Measurements from ENCODE around the gene ATP6V1G1. TPM values are rescaled to one million over a fixed set of nuclear protein-coding genes. Genes with fewer than 3 reads are reported as not detected.
"Not testable (repeated sequence)": the region's sequence is repeated elsewhere in the genome, so short reads cannot be mapped to it uniquely, and the experiment has no call there.

The ATP6V1G1 gene
- total RNA-seq, 6 donors from 2014 or later, result 93.2 to 182 (median 133) TPM

- TF ChIP-seq POLR2A (IDR thresholded peaks at IDR 0.05) (no peak), CTCF (IDR thresholded peaks at IDR 0.05) (no peak), EP300 (IDR thresholded peaks at IDR 0.05) (no peak), POLR2AphosphoS5 (IDR thresholded peaks at IDR 0.05) (no peak)
- peak overlapping the region in 1 of 4 donors; percentile 4 for H3K4me3 ChIP-seq
- ATAC-seq (ENCODE audit: low FRiP score in 2 of 2) (no peak), DNase-seq (no peak)
- 25 to 40% methylated on average over 1 of the region's 1 CpG for WGBS, 2 donors
- H3K27ac ChIP-seq, result peak overlapping the region in 3 of 4 donors; percentile 28 to 65 (median 48)
- peaks cover 45 to 50% (median 47%) of the 10 kb centered on the region in 4 donors for H3K4me1 ChIP-seq
- H3K36me3 ChIP-seq, result peaks cover 10 to 44% (median 31%) of the 10 kb centered on the region in 4 donors
- no peaks in the 10 kb centered on the region for H3K27me3 ChIP-seq
- H3K9me3 ChIP-seq, result no peaks in the 10 kb centered on the region
These were observed 4.3 kb downstream of the ATP6V1G1 start for GRCh38 chr9:114591849-114592248.

- Histone ChIP-seq H3K27me3 (no peaks in the 10 kb centered on the region), H3K9me3 (no peaks in the 10 kb centered on the region), H3K36me3 (peaks cover 12 to 46% (median 32%) of the 10 kb centered on the region in 4 donors), H3K27ac (peak overlapping the region; percentile 16 to 65 (median 38)), H3K4me1 (peaks cover 45 to 50% (median 45%) of the 10 kb centered on the region in 4 donors), H3K4me3 (peak overlapping the region in 1 of 4 donors; percentile 4)
- 21 to 31% methylated on average over 6 of the region's 6 CpGs for WGBS, 2 donors
- peak in 1 of 2 donors; percentile 28 for DNase-seq
- ATAC-seq (ENCODE audit: low FRiP score in 2 of 2), result no peak
- TF ChIP-seq EP300 (IDR thresholded peaks at IDR 0.05), result no peak
- TF ChIP-seq POLR2AphosphoS5 (IDR thresholded peaks at IDR 0.05), result no peak
- peak in 4 of 6 experiments; percentile 9 to 31 (median 22) for TF ChIP-seq CTCF (IDR thresholded peaks at IDR 0.05)
- TF ChIP-seq POLR2A (IDR thresholded peaks at IDR 0.05), result no peak
These were observed 4.8 kb downstream of the ATP6V1G1 start for GRCh38 chr9:114592356-114592755.

GRCh38 chr9:114594136-114594535, 6.6 kb downstream of the ATP6V1G1 start:
- Histone ChIP-seq H3K4me1 (peaks cover 37 to 42% (median 38%) of the 10 kb centered on the region in 4 donors), H3K4me3 (no peak overlapping the region), H3K27me3 (no peaks in the 10 kb centered on the region), H3K27ac (no peak overlapping the region), H3K9me3 (no peaks in the 10 kb centered on the region), H3K36me3 (peaks cover 28 to 64% (median 42%) of the 10 kb centered on the region in 4 donors)
- TF ChIP-seq POLR2AphosphoS5 (IDR thresholded peaks at IDR 0.05) (no peak), EP300 (IDR thresholded peaks at IDR 0.05) (no peak), POLR2A (IDR thresholded peaks at IDR 0.05) (no peak), CTCF (IDR thresholded peaks at IDR 0.05) (no peak)
- DNase-seq (no peak), ATAC-seq (ENCODE audit: low FRiP score in 2 of 2) (no peak)
- 97 to 98% methylated on average over 14 to 17 of the region's 17 CpGs for WGBS, 2 donors

GRCh38 chr9:114600502-114601248, 13.1 kb downstream of the ATP6V1G1 start:
- peaks cover 18 to 47% (median 32%) of the 10 kb centered on the region in 4 donors for H3K36me3 ChIP-seq
- WGBS, 2 donors, result 91 to 96% methylated on average over 8 to 9 of the region's 9 CpGs
- not testable (repeated sequence) for ATAC-seq (ENCODE audit: low FRiP score in 2 of 2)

GRCh38 chr9:114601787-114602186, 14.2 kb downstream of the ATP6V1G1 start:
- not testable (repeated sequence) for DNase-seq; H3K27me3 ChIP-seq; ATAC-seq (ENCODE audit: low FRiP score in 2 of 2); H3K4me3 ChIP-seq
- peaks cover 18 to 35% (median 27%) of the 10 kb centered on the region in 4 donors for H3K36me3 ChIP-seq
- 94 to 96% methylated on average over 2 of the region's 2 CpGs for WGBS, 2 donors
- H3K9me3 ChIP-seq, result peaks cover 0 to 10% (median 0%) of the 10 kb centered on the region in 4 donors
- H3K4me1 ChIP-seq, result peaks cover 0 to 24% (median 0%) of the 10 kb centered on the region in 4 donors
- H3K27ac ChIP-seq, result peak overlapping the region in 2 of 4 donors; percentile 23 to 38

More at GRCh38 chr9:114600502-114601248, 13.1 kb downstream of the ATP6V1G1 start:
- not testable (repeated sequence) for H3K27me3 ChIP-seq, DNase-seq, H3K27ac ChIP-seq, H3K4me3 ChIP-seq
- peaks cover 0 to 16% (median 0%) of the 10 kb centered on the region in 4 donors for H3K4me1 ChIP-seq
- peaks cover 0 to 10% (median 0%) of the 10 kb centered on the region in 4 donors for H3K9me3 ChIP-seq

Data from upper lobe of left lung (tissue), 6 donors.